HepG2 (cell line): ENCODE data around the gene TEX14. TPM values are rescaled to one million over a fixed set of nuclear protein-coding genes. Genes with fewer than 3 reads are reported as not detected.

Experiments used
- ATAC-seq: fragments of 200-7000 bp; cut with Tn5 transposase; 3 replicates; pipeline ENCODE4 v1.9.1; 2020; ENCODE audit warnings: mild to moderate bottlenecking, moderate library complexity
- BruUV-seq: library from RNA; stranded (reverse); fragments of 400-500 nt; replicated peaks from 2 replicates; lab custom pipeline; 2021; lab: Mats Ljungman, UMichigan
- CTCF ChIA-PET: fragments of 300-600 bp; formaldehyde crosslinking; extraction: SDS; loops from one replicate; lab custom pipeline; 2021; ENCODE audit warnings: low total read pairs, inconsistent platforms, low intra/inter-chr PET ratio; lab: Yijun Ruan, JAX
- POLR2A ChIA-PET: fragments of 350-600 bp; sonication (Branson Sonifier 250); formaldehyde crosslinking; loops from one replicate; lab custom pipeline; 2020; ENCODE audit warnings: antibody characterized with exemption, inconsistent platforms; lab: Yijun Ruan, JAX
- DNase-seq: peaks from one replicate; pipeline ENCODE4 v3.0.0-alpha.2; 2015; ENCODE audit warnings: low spot score
- FAIRE-seq: peaks from 3 replicates; lab custom pipeline; 2011; peaks lifted over from hg19 to GRCh38; lab: Jason Lieb, UNC
- H2AFZ ChIP-seq: one replicate; pipeline ENCODE4 v1.6.1; 2011; ENCODE audit warnings: low read length, inconsistent platforms
- H3K27ac ChIP-seq: fragments of 300-600 bp; 3 replicates; pipeline ENCODE4 v1.8.0; 2011; ENCODE audit warnings: mixed run types, mild to moderate bottlenecking, mixed read lengths, low read length, inconsistent platforms; ENCODE audit not compliant: insufficient read depth; ENCODE audit errors: extremely low read length
- H3K27me3 ChIP-seq, 2 experiments: fragments of 200-600 bp in 1 of 2; 2 replicates in 1 of 2; 3 replicates in 1 of 2; pipeline versions ENCODE4 v1.6.0 to v1.8.0; 2011; ENCODE audit warnings: low read length in 2 of 2, mild to moderate bottlenecking in 2 of 2, moderate library complexity in 2 of 2, inconsistent platforms in 1 of 2; ENCODE audit not compliant: insufficient read depth in 2 of 2, control insufficient read depth in 1 of 2
- H3K36me3 ChIP-seq, 2 experiments: fragments of 200-600 bp in 1 of 2; replicated peaks in 1 of 2; 2 replicates in 1 of 2; 3 replicates in 1 of 2; pipeline versions ENCODE4 v1.5.1 to v1.8.0; 2011; ENCODE audit warnings: low read length in 2 of 2, inconsistent platforms in 1 of 2; ENCODE audit not compliant: insufficient read depth in 2 of 2, control insufficient read depth in 1 of 2
- H3K4me1 ChIP-seq: 2 replicates; pipeline ENCODE4 v1.5.1; 2012; ENCODE audit warnings: low read length, inconsistent platforms; ENCODE audit not compliant: insufficient read depth
- H3K4me2 ChIP-seq: 2 replicates; pipeline ENCODE4 v1.6.0; 2011; ENCODE audit warnings: low read depth, low read length, inconsistent platforms
- H3K4me3 ChIP-seq, 3 experiments: fragments of 200-600 bp in 1 of 3; sonication (generic), shearing (Covaris generic) in 1 of 3; replicated peaks in 1 of 3; 2 replicates each; pipeline ENCODE4 v1.5.1; 2011 to 2016; ENCODE audit warnings: low read length in 3 of 3, inconsistent platforms in 2 of 3, low read depth in 2 of 3, mild to moderate bottlenecking in 2 of 3, control low read depth in 1 of 3, mixed read lengths in 1 of 3; ENCODE audit not compliant: insufficient read depth in 1 of 3
- H3K79me2 ChIP-seq: one replicate; pipeline ENCODE4 v1.6.1; 2011; ENCODE audit warnings: low read length, inconsistent platforms; ENCODE audit not compliant: insufficient read depth
- H3K9ac ChIP-seq: 2 replicates; pipeline ENCODE4 v1.6.0; 2011; ENCODE audit warnings: mild to moderate bottlenecking, low read depth, low read length, inconsistent platforms; ENCODE audit not compliant: insufficient read depth
- H3K9me3 ChIP-seq: 2 replicates; pipeline ENCODE4 v1.5.1; 2012; ENCODE audit warnings: mild to moderate bottlenecking, low read length
- H4K20me1 ChIP-seq: 2 replicates; pipeline ENCODE4 v1.6.0; 2011; ENCODE audit warnings: inconsistent platforms, mild to moderate bottlenecking, low read length, moderate library complexity; ENCODE audit not compliant: insufficient read depth
- BHLHE40 ChIP-seq: IDR thresholded peaks from 2 replicates; pipeline ENCODE4 v1.6.1; 2011; ENCODE audit warnings: low read length, improper control_type of control experiment
- CEBPB ChIP-seq: IDR thresholded peaks from 2 replicates; pipeline ENCODE4 v1.6.1; 2011; ENCODE audit warnings: low read depth, low read length, improper control_type of control experiment, borderline replicate concordance
- CENPX ChIP-seq: sonication (generic); formaldehyde crosslinking; IDR thresholded peaks from 2 replicates; pipeline ENCODE4 v1.9.0; 2021; ENCODE audit warnings: mild to moderate bottlenecking, missing genetic modification reagents, moderate library complexity
- MIER2 ChIP-seq: IDR thresholded peaks from 2 replicates; pipeline ENCODE4 v1.6.1; 2016; ENCODE audit warnings: missing biosample characterization, missing genetic modification reagents
- PHF21A ChIP-seq: sonication (generic); formaldehyde crosslinking; IDR thresholded peaks from 2 replicates; pipeline ENCODE4 v1.5.0; 2020; ENCODE audit warnings: mild to moderate bottlenecking, missing genetic modification reagents
- SMAD1 ChIP-seq: sonication (generic); formaldehyde crosslinking; IDR thresholded peaks from 2 replicates; pipeline ENCODE4 v1.4.0; 2020; ENCODE audit warnings: missing genetic modification reagents, low read depth, mild to moderate bottlenecking, borderline replicate concordance
- ZBTB42 ChIP-seq: sonication (generic); formaldehyde crosslinking; IDR thresholded peaks from 2 replicates; pipeline ENCODE4 v1.5.0; 2020; ENCODE audit warnings: mild to moderate bottlenecking, missing genetic modification reagents
- ZBTB7A ChIP-seq: sonication (generic); formaldehyde crosslinking; IDR thresholded peaks from 2 replicates; pipeline ENCODE4 v1.8.0; 2022; ENCODE audit warnings: mild to moderate bottlenecking, missing genetic modification reagents
- ZSCAN29 ChIP-seq: sonication (generic); formaldehyde crosslinking; conservative IDR thresholded peaks from 2 replicates; pipeline ENCODE4 v1.4.0; 2020; ENCODE audit warnings: mild to moderate bottlenecking, missing genetic modification reagents
- WGBS: methylation state at CpG from one replicate; pipeline ENCODE4 v1.1.6; 2017; ENCODE audit warnings: low lambda C conversion rate; 5-methylcytosine and 5-hydroxymethylcytosine counted together
- in situ Hi-C: cut with HindIII; loops from 2 replicates; pipeline ENCODE4 v1.10.0; 2017; ENCODE audit warnings: low pct_unique_long_range_greater_than_20kb; ENCODE audit not compliant: extremely low pct_ligation_motif_present
- intact Hi-C: fragments of 100-400 bp; cut with micrococcal nuclease; formaldehyde crosslinking; loops from one replicate; pipeline ENCODE4 v1.10.0; 2022; ENCODE audit not compliant: unreplicated experiment
- polyA plus RNA-seq, 8 experiments: library from polyadenylated mRNA; depleted of rRNA in 3 of 8; stranded (reverse) in 7 of 8; unstranded in 1 of 8; fragments of >200 nt; fragmentation: Illumina TruSeq in 4 of 8; extraction: Trizol in 4 of 8; gene quantifications; 2 replicates each; pipeline versions ENCODE4 v1.2.1 to v1.2.3, GENCODE V29; 2011 to 2016; ENCODE audit warnings: low read depth in 4 of 8, missing spikeins in 1 of 8, mixed read lengths in 1 of 8; ENCODE audit not compliant: insufficient read depth in 1 of 8
- total RNA-seq, 5 experiments: library from RNA; depleted of rRNA; stranded (reverse); fragments of >200 nt; fragmentation: Illumina TruSeq; extraction: Trizol; gene quantifications; 2 replicates each; pipeline ENCODE4 v1.2.3, GENCODE V29; 2016; ENCODE audit warnings: low read depth in 1 of 5
- TF ChIP-seq, protein P1 (sequence below): sonication (generic); formaldehyde crosslinking; IDR thresholded peaks from 2 replicates; pipeline ENCODE4 v1.5.0; 2020; ENCODE audit warnings: mild to moderate bottlenecking, missing genetic modification reagents, borderline replicate concordance

Gene TEX14
- total and polyA plus RNA-seq, 2 of the 13 experiments (the other 11 are each of a cell fraction or from before 2014, with no cell fraction given) = 0.04 to 0.07 TPM

DNA sequence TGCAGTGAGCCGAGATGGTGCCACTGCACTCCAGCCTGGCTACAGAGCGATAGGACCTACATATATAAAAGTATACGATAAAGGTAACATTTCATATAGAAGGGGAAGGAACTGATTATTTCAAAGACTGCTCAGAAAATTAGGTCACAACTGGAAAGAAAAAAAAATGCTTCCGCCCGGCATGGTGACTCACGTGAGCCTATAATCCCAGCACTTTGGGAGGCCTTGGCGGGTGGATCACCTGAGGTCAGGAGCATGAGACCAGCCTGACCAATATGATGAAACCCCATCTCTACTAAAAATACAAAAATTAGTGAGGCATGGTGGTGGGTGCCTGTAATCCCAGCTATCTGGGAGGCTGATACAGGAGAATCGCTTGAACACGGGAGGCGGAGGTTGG lies 7.8 kb downstream of the TEX14 start:
- Histone ChIP-seq H3K4me3 (no peak overlapping the region), H3K9me3 (no peaks in the 10 kb centered on the region), H3K4me2 (no peak overlapping the region), H2AFZ (no peak overlapping the region), H3K36me3 (no peaks in the 10 kb centered on the region), H4K20me1 (no peaks in the 10 kb centered on the region), H3K9ac (no peak overlapping the region), H3K4me1 (peaks cover 12% of the 10 kb centered on the region; the same call in 1 of the 2 replicates), H3K27ac (no peak overlapping the region), H3K79me2 (no peaks in the 10 kb centered on the region), H3K27me3 (peaks cover 1 to 13% of the 10 kb centered on the region in 2 experiments; a peak in 1 of 5 replicates)
- ATAC-seq (no peak), DNase-seq (no peak), FAIRE-seq (no peak)
- 57% methylated on average over 10 of the region's 10 CpGs for WGBS
- ChIA-PET CTCF (no interaction called here), POLR2A (interaction anchor here (1.3 to 2.9 kb wide), 2 partner anchors 24 to 52 kb away, joined by 6 to 8 read pairs; no protein-coding TSS in a partner anchor)
- BruUV-seq = no TSS peak
- TF ChIP-seq BHLHE40 (peak; percentile 63), ZBTB7A (no peak), CEBPB (no peak)
- intact Hi-C loops = no loop called here
- in situ Hi-C loops = no loop called here

DNA sequence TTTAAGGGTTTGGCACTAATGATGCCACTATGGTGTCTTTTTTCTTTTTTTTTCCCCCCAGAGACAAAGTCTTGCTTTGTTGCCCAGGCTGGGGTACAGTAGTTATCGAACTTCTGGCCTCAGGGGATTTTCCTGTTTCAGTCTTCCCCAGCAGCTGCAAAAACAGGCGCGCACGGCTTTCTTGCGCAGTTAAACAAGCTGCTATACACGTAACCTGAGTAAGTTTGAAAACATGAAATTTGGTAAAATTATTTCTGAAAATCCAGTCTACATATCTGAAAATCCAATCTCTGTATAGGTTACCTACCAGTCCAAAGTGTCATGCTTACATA lies 11.8 kb downstream of the TEX14 start:
- H3K27ac ChIP-seq = no peak overlapping the region
- ATAC-seq (no peak), DNase-seq (no peak), FAIRE-seq (no peak)
- in situ Hi-C loops (no loop called here), intact Hi-C loops (no loop called here)
- no peak overlapping the region for H2AFZ ChIP-seq
- no peaks in the 10 kb centered on the region for H3K36me3 ChIP-seq
- H3K79me2 ChIP-seq = no peaks in the 10 kb centered on the region
- TF ChIP-seq MIER2 = no peak
- TF ChIP-seq PHF21A (CRISPR knock-in tag) = no peak
- no peak for TF ChIP-seq SMAD1 (CRISPR knock-in tag)
- no peak for TF ChIP-seq CENPX (CRISPR knock-in tag)
- no peak for TF ChIP-seq ZSCAN29
- TF ChIP-seq ZBTB42 (CRISPR knock-in tag) = no peak
- TF ChIP-seq, protein P1, sequence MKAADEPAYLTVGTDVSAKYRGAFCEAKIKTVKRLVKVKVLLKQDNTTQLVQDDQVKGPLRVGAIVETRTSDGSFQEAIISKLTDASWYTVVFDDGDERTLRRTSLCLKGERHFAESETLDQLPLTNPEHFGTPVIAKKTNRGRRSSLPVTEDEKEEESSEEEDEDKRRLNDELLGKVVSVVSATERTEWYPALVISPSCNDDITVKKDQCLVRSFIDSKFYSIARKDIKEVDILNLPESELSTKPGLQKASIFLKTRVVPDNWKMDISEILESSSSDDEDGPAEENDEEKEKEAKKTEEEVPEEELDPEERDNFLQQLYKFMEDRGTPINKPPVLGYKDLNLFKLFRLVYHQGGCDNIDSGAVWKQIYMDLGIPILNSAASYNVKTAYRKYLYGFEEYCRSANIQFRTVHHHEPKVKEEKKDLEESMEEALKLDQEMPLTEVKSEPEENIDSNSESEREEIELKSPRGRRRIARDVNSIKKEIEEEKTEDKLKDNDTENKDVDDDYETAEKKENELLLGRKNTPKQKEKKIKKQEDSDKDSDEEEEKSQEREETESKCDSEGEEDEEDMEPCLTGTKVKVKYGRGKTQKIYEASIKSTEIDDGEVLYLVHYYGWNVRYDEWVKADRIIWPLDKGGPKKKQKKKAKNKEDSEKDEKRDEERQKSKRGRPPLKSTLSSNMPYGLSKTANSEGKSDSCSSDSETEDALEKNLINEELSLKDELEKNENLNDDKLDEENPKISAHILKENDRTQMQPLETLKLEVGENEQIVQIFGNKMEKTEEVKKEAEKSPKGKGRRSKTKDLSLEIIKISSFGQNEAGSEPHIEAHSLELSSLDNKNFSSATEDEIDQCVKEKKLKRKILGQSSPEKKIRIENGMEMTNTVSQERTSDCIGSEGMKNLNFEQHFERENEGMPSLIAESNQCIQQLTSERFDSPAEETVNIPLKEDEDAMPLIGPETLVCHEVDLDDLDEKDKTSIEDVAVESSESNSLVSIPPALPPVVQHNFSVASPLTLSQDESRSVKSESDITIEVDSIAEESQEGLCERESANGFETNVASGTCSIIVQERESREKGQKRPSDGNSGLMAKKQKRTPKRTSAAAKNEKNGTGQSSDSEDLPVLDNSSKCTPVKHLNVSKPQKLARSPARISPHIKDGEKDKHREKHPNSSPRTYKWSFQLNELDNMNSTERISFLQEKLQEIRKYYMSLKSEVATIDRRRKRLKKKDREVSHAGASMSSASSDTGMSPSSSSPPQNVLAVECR (CRISPR knock-in tag) = no peak
- H4K20me1 ChIP-seq = no peaks in the 10 kb centered on the region
- H3K9ac ChIP-seq = no peak overlapping the region
- H3K9me3 ChIP-seq = no peaks in the 10 kb centered on the region
- ChIA-PET POLR2A (interaction anchor here (1.3 kb wide), 1 partner anchor 13 kb away, joined by 4 read pairs; no protein-coding TSS in a partner anchor), CTCF (no interaction called here)
- 0 out of 5 replicates have a peak, but pooled peaks cover 0 to 3% of the 10 kb centered on the region in 2 experiments for H3K27me3 ChIP-seq
- H3K4me3 ChIP-seq = no peak overlapping the region
- whole genome bisulfite sequencing = 81% methylated on average over 6 of the region's 6 CpGs
- H3K4me1 ChIP-seq = peaks cover 22% of the 10 kb centered on the region; the same call in 1 of the 2 replicates
- BruUV-seq = no TSS peak
- no peak overlapping the region for H3K4me2 ChIP-seq
